Measurements from ENCODE around the gene GTF2H3.

GTF2H3 gene

GRCh38 chr12:123707466-123707865, 73.8 kb downstream of the GTF2H3 start:
- no peak for DNase-seq (ENCODE audit: low read depth in 2 of 2)

Measured in stimulated activated CD8-positive, alpha-beta memory T cell treated with anti-CD3 and anti-CD28 coated beads, Interleukin-15, amount 100 ng/mL, for 48 hours (primary cell).